Endodermal cell (in vitro differentiated cells): ENCODE measurements around the gene M1AP. TPM values are rescaled to one million over a fixed set of nuclear protein-coding genes. Genes with fewer than 3 reads are reported as not detected.

ENCODE experiments used
- DNase-seq: peaks from one replicate; pipeline ENCODE4 v3.0.0-alpha.2; 2017
- H3K27ac ChIP-seq: 2 replicates; pipeline ENCODE4 v1.5.1; 2013; ENCODE audit warnings: mild to moderate bottlenecking, low read depth, low read length, moderate library complexity
- H3K27me3 ChIP-seq: 2 replicates; pipeline ENCODE4 v1.6.1; 2013; ENCODE audit warnings: mild to moderate bottlenecking, low read length, moderate library complexity; ENCODE audit not compliant: insufficient read depth, control insufficient read depth, poor library complexity, severe bottlenecking
- H3K36me3 ChIP-seq: 2 replicates; pipeline ENCODE4 v1.7.0; 2013; ENCODE audit warnings: mild to moderate bottlenecking, low read length, moderate library complexity; ENCODE audit not compliant: control insufficient read depth, insufficient read depth
- H3K4me1 ChIP-seq: one replicate; pipeline ENCODE4 v1.7.0; 2013; ENCODE audit warnings: low read length; ENCODE audit not compliant: control insufficient read depth, insufficient read depth
- H3K4me3 ChIP-seq: 2 replicates; pipeline ENCODE4 v1.5.1; 2013; ENCODE audit warnings: mild to moderate bottlenecking, low read length, moderate library complexity
- H3K9ac ChIP-seq: 2 replicates; pipeline ENCODE4 v1.6.1; 2013; ENCODE audit warnings: mild to moderate bottlenecking, low read length, moderate library complexity; ENCODE audit not compliant: poor library complexity, severe bottlenecking; ENCODE audit errors: extremely low read depth
- H3K9me3 ChIP-seq: 2 replicates; pipeline ENCODE4 v1.6.1; 2013; ENCODE audit warnings: mild to moderate bottlenecking, low read length, moderate library complexity; ENCODE audit not compliant: control insufficient read depth
- H3K27ac Mint-ChIP-seq: 2 replicates; pipeline ENCODE4 v1.8.0; 2020; ENCODE audit warnings: mixed read lengths
- H3K27me3 Mint-ChIP-seq: 2 replicates; pipeline ENCODE4 v1.8.0; 2021; ENCODE audit warnings: mild to moderate bottlenecking, mixed read lengths; ENCODE audit not compliant: insufficient read depth
- H3K36me3 Mint-ChIP-seq: 2 replicates; pipeline ENCODE4 v1.8.0; 2020; ENCODE audit warnings: low read depth, mixed read lengths
- H3K4me1 Mint-ChIP-seq: 2 replicates; pipeline ENCODE4 v1.8.0; 2020; ENCODE audit warnings: mixed read lengths
- H3K4me3 Mint-ChIP-seq: 2 replicates; pipeline ENCODE4 v1.8.0; 2020; ENCODE audit warnings: mild to moderate bottlenecking, moderate library complexity, mixed read lengths
- H3K9me3 Mint-ChIP-seq: 2 replicates; pipeline ENCODE4 v1.8.0; 2020; ENCODE audit warnings: mild to moderate bottlenecking, mixed read lengths
- CTCF ChIP-seq: fragments of 200-600 bp; sonication (generic); conservative IDR thresholded peaks from 2 replicates; pipeline ENCODE4 v1.5.0; 2021; ENCODE audit warnings: antibody characterized with exemption, mild to moderate bottlenecking
- WGBS, 2 experiments: methylation state at CpG; one replicate each; pipeline versions ENCODE4 v1.1.5 to v1.1.7; 2013; ENCODE audit warnings: missing lambda C conversion rate in 2 of 2, mixed read lengths in 1 of 2; ENCODE audit not compliant: insufficient coverage in 1 of 2, insufficient read length in 1 of 2; 5-methylcytosine and 5-hydroxymethylcytosine counted together
- total RNA-seq, 2 donors: library from RNA; stranded (reverse); fragmentation: NEBNext Ultra II Directional in 1 of 2; extraction: Animal tissue kit (Norgen Biotek cat#: 25700) in 1 of 2; gene quantifications; 2 replicates in 1 of 2; 3 replicates in 1 of 2; pipeline ENCODE4 v1.2.1, GENCODE V29; 2021

M1AP gene
- total RNA-seq, 2 donors from 2014 or later = 3.8 to 5.5 TPM

- Mint-ChIP-seq H3K27ac (no peak overlapping the region), H3K27me3 (peaks cover 13% of the 10 kb centered on the region), H3K4me1 (no peaks in the 10 kb centered on the region), H3K4me3 (no peak overlapping the region), H3K36me3 (no peaks in the 10 kb centered on the region), H3K9me3 (no peaks in the 10 kb centered on the region)
- Histone ChIP-seq H3K9ac (no peak overlapping the region), H3K4me3 (no peak overlapping the region), H3K36me3 (no peaks in the 10 kb centered on the region), H3K9me3 (no peaks in the 10 kb centered on the region), H3K27ac (no peak overlapping the region), H3K27me3 (peaks cover 36% of the 10 kb centered on the region), H3K4me1 (no peaks in the 10 kb centered on the region)
- no peak for DNase-seq
- no peak for TF ChIP-seq CTCF
- WGBS, 2 experiments = 76% methylated on average over 3 of the region's 3 CpGs; no CpG with 5 or more reads in 1 of the 2 experiments
Observed at GRCh38 chr2:74599676-74600075, 48.5 kb downstream of the M1AP start.

DNA sequence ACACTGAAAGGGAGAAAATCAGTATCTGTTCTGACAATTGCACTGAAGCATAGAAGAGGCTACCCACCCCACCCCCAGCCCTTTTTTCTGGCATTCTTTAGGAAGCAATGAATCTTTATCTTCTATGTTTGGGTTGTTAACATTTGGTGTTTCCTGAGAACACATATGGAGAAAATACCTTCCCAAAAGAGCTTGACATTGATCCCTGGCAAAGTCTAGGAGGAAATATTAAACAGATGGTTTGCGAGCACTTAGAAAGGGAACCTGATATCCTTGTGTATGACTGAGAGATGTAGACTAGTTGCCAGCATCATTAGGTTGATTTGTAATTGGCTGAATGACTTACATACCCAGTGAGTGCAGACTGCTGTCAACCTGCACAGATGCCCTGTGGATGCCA lies 50.7 kb downstream of the M1AP start:
- Mint-ChIP-seq H3K4me1 (no peaks in the 10 kb centered on the region), H3K9me3 (no peaks in the 10 kb centered on the region), H3K27ac (no peak overlapping the region), H3K4me3 (no peak overlapping the region), H3K36me3 (no peaks in the 10 kb centered on the region), H3K27me3 (peaks cover 13% of the 10 kb centered on the region)
- Histone ChIP-seq H3K4me1 (no peaks in the 10 kb centered on the region), H3K27me3 (peaks cover 30% of the 10 kb centered on the region), H3K9ac (no peak overlapping the region), H3K36me3 (no peaks in the 10 kb centered on the region), H3K4me3 (no peak overlapping the region), H3K9me3 (no peaks in the 10 kb centered on the region), H3K27ac (no peak overlapping the region)
- 83 to 91% methylated on average over 1 of the region's 1 CpG for WGBS, 2 experiments
- TF ChIP-seq CTCF = no peak
- no peak for DNase-seq

DNA sequence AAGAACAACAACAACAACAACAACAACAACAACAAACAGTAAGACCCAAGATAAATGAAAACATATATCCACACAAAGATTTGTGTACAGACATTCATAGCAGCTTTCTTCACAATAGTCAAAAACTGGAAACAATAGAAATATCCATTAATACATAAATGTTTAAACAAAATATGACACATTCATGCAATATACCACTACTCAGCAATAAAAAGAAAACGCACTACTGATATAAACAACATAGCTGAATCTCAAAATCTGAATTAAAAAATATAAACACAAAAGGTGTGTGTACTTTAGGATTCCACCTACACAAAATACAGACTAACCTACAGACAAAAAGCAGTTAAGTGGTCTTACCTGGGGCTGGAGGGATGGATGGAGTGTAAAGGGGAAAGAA lies 51.5 kb downstream of the M1AP start:
- Histone ChIP-seq H3K27me3 (peaks cover 22% of the 10 kb centered on the region), H3K36me3 (no peaks in the 10 kb centered on the region), H3K9me3 (no peaks in the 10 kb centered on the region), H3K9ac (no peak overlapping the region), H3K4me3 (no peak overlapping the region), H3K4me1 (no peaks in the 10 kb centered on the region), H3K27ac (no peak overlapping the region)
- peaks cover 10% of the 10 kb centered on the region for H3K27me3 Mint-ChIP-seq
- no peak overlapping the region for H3K27ac Mint-ChIP-seq
- no peaks in the 10 kb centered on the region for H3K4me1 Mint-ChIP-seq
- no peak for TF ChIP-seq CTCF
- no CpG with 5 or more reads among the region's 1 CpG for WGBS, 2 experiments
- H3K4me3 Mint-ChIP-seq = no peak overlapping the region
- no peak for DNase-seq
- no peaks in the 10 kb centered on the region for H3K9me3 Mint-ChIP-seq
- H3K36me3 Mint-ChIP-seq = no peaks in the 10 kb centered on the region
